Smooth muscle cell (in vitro differentiated cells): Measurements from ENCODE around the gene WEE1. TPM values are rescaled to one million over a fixed set of nuclear protein-coding genes. Genes with fewer than 3 reads are reported as not detected.
A peak's percentile ranks its signal among the peaks of the same experiment; 100 is the strongest.
"Not testable (repeated sequence)": the region's sequence is repeated elsewhere in the genome, so short reads cannot be mapped to it uniquely, and the experiment has no call there.

Source experiments
- DNase-seq: peaks from one replicate; lab custom pipeline; 2025; ENCODE audit not compliant: unreplicated experiment; lab: John Stamatoyannopoulos, UW
- H2AFZ ChIP-seq: fragments of 200-600 bp; sonication (generic); 2 replicates; pipeline ENCODE4 v1.6.0; 2016; ENCODE audit warnings: antibody characterized with exemption, low read depth, mild to moderate bottlenecking
- H3F3A ChIP-seq: fragments of 200-600 bp; sonication (generic); 2 replicates; pipeline ENCODE4 v1.6.0; 2017; ENCODE audit warnings: antibody characterized with exemption, low read depth
- H3K27ac ChIP-seq: fragments of 200-600 bp; sonication (generic); 2 replicates; pipeline ENCODE4 v1.5.1; 2016; ENCODE audit warnings: low read depth, mild to moderate bottlenecking
- H3K27me3 ChIP-seq: fragments of 200-600 bp; sonication (generic); 2 replicates; pipeline ENCODE4 v1.6.1; 2016; ENCODE audit warnings: low read depth, mild to moderate bottlenecking
- H3K36me3 ChIP-seq: fragments of 200-600 bp; sonication (generic); 2 replicates; pipeline ENCODE4 v1.5.1; 2016; ENCODE audit warnings: low read depth
- H3K4me1 ChIP-seq: fragments of 200-600 bp; sonication (generic); 2 replicates; pipeline ENCODE4 v1.5.1; 2016; ENCODE audit warnings: low read depth
- H3K4me2 ChIP-seq: fragments of 200-600 bp; sonication (generic); 2 replicates; pipeline ENCODE4 v1.6.0; 2016; ENCODE audit warnings: mild to moderate bottlenecking
- H3K4me3 ChIP-seq: fragments of 200-600 bp; sonication (generic); 2 replicates; pipeline ENCODE4 v1.5.1; 2016; ENCODE audit warnings: mild to moderate bottlenecking
- H3K79me2 ChIP-seq: fragments of 200-600 bp; sonication (generic); 2 replicates; pipeline ENCODE4 v1.6.0; 2016; ENCODE audit warnings: low read depth, mild to moderate bottlenecking
- H3K9ac ChIP-seq: fragments of 200-600 bp; sonication (generic); 2 replicates; pipeline ENCODE4 v1.6.0; 2016; ENCODE audit warnings: low read depth
- H3K9me3 ChIP-seq: fragments of 200-600 bp; sonication (generic); replicated peaks from 2 replicates; pipeline ENCODE4 v1.5.1; 2016; ENCODE audit warnings: low read depth
- H4K20me1 ChIP-seq: fragments of 200-600 bp; sonication (generic); 2 replicates; pipeline ENCODE4 v1.6.0; 2016; ENCODE audit warnings: low read depth
- CTCF ChIP-seq: fragments of 200-600 bp; sonication (generic); IDR thresholded peaks from 2 replicates; pipeline ENCODE4 v1.5.1; 2017; ENCODE audit warnings: borderline replicate concordance, mild to moderate bottlenecking, antibody characterized with exemption; ENCODE audit not compliant: insufficient read depth, poor library complexity, severe bottlenecking
- WGBS: methylation state at CpG from one replicate; pipeline ENCODE4 v1.1.7; 2016; ENCODE audit warnings: low lambda C conversion rate; 5-methylcytosine and 5-hydroxymethylcytosine counted together
- polyA plus RNA-seq: library from polyadenylated mRNA; unstranded; fragments of >200 nt; fragmentation: Nextera tagmentation; extraction: Ambion mirVana; gene quantifications from 2 replicates; pipeline ENCODE4 v1.2.1, GENCODE V29; 2016
- total RNA-seq: library from RNA; depleted of rRNA; stranded (reverse); fragments of >200 nt; gene quantifications from 2 replicates; pipeline ENCODE4 v1.2.3, GENCODE V29; 2014

The WEE1 gene
- total and polyA plus RNA-seq, 2 experiments from 2014 or later = 20.8 to 53.3 TPM

DNA sequence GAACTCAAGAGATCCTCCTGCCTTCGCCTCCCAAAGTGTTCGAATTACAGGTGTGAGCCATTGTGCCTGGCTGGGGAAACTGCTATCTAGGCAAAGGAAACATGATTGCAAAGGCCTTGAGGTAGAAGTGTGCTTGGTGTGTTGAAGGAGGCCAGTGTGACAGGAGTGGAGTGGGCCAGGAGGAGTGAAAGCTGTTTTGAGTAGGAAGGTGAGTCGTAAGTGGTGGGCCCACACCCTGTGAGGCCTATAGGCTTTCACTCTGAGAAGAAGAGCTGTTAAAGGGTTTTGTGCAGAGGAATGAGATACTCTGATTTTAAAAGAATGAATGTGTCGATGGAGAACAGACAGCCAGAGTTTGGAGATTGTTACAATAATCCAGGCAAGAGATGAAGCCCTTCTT, 43.4 kb downstream of the WEE1 start:
- no peak overlapping the region for H3K9ac ChIP-seq
- no peak overlapping the region for H3K4me2 ChIP-seq
- H3F3A ChIP-seq = peaks cover 7% of the 10 kb centered on the region
- no peaks in the 10 kb centered on the region for H3K36me3 ChIP-seq
- no peaks in the 10 kb centered on the region for H3K9me3 ChIP-seq
- peaks cover 10% of the 10 kb centered on the region for H3K4me1 ChIP-seq
- no peaks in the 10 kb centered on the region for H4K20me1 ChIP-seq
- H2AFZ ChIP-seq = no peak overlapping the region
- no peaks in the 10 kb centered on the region for H3K27me3 ChIP-seq
- TF ChIP-seq CTCF = no peak
- WGBS = 93% methylated on average over 4 of the region's 4 CpGs
- H3K27ac ChIP-seq = no peak overlapping the region
- no peak for DNase-seq
- H3K79me2 ChIP-seq = no peaks in the 10 kb centered on the region
- H3K4me3 ChIP-seq = no peak overlapping the region

- Histone ChIP-seq H3K9me3 (no peaks in the 10 kb centered on the region), H3K4me3 (no peak overlapping the region), H2AFZ (no peak overlapping the region), H3K36me3 (no peaks in the 10 kb centered on the region), H3K27me3 (no peaks in the 10 kb centered on the region), H3K4me1 (peaks cover 7% of the 10 kb centered on the region), H3K9ac (no peak overlapping the region), H3K4me2 (no peak overlapping the region), H3F3A (peaks cover 7% of the 10 kb centered on the region), H3K27ac (peak overlapping the region; percentile 53), H4K20me1 (no peaks in the 10 kb centered on the region), H3K79me2 (no peaks in the 10 kb centered on the region)
- WGBS = 70% methylated on average over 5 of the region's 5 CpGs
- no peak for DNase-seq
- no peak for TF ChIP-seq CTCF
These were observed 44.5 kb downstream of the WEE1 start for GRCh38 chr11:9617940-9618339.

GRCh38 chr11:9619004-9619403, 45.5 kb downstream of the WEE1 start:
- no peaks in the 10 kb centered on the region for H3K36me3 ChIP-seq
- H3F3A ChIP-seq = peaks cover 7% of the 10 kb centered on the region
- no peak overlapping the region for H3K9ac ChIP-seq
- H3K4me1 ChIP-seq = no peaks in the 10 kb centered on the region
- no peak overlapping the region for H3K4me2 ChIP-seq
- no peak overlapping the region for H2AFZ ChIP-seq
- no peaks in the 10 kb centered on the region for H3K27me3 ChIP-seq
- H3K4me3 ChIP-seq = no peak overlapping the region
- no peak for DNase-seq
- no peak overlapping the region for H3K27ac ChIP-seq
- 100% methylated on average over 1 of the region's 1 CpG for WGBS
- no peak for TF ChIP-seq CTCF
- H3K9me3 ChIP-seq = no peaks in the 10 kb centered on the region
- H4K20me1 ChIP-seq = no peaks in the 10 kb centered on the region
- H3K79me2 ChIP-seq = no peaks in the 10 kb centered on the region

GRCh38 chr11:9619971-9620370, 46.5 kb downstream of the WEE1 start:
- H3K4me3 ChIP-seq = no peak overlapping the region
- H4K20me1 ChIP-seq = no peaks in the 10 kb centered on the region
- no peaks in the 10 kb centered on the region for H3K9me3 ChIP-seq
- no peaks in the 10 kb centered on the region for H3K36me3 ChIP-seq
- no peaks in the 10 kb centered on the region for H3K79me2 ChIP-seq
- no peak overlapping the region for H2AFZ ChIP-seq
- no peak for TF ChIP-seq CTCF
- no peak overlapping the region for H3K27ac ChIP-seq
- no peak overlapping the region for H3K4me2 ChIP-seq
- no peaks in the 10 kb centered on the region for H3K27me3 ChIP-seq
- H3K4me1 ChIP-seq = no peaks in the 10 kb centered on the region
- no peak overlapping the region for H3K9ac ChIP-seq
- peaks cover 3% of the 10 kb centered on the region for H3F3A ChIP-seq
- DNase-seq = no peak

- not testable (repeated sequence) for H3K4me3 ChIP-seq, H3K79me2 ChIP-seq, DNase-seq, H4K20me1 ChIP-seq, H3K36me3 ChIP-seq, H3K9me3 ChIP-seq, H2AFZ ChIP-seq, H3K27ac ChIP-seq, H3K27me3 ChIP-seq, H3K9ac ChIP-seq, H3K4me2 ChIP-seq, H3F3A ChIP-seq
- 79% methylated on average over 7 of the region's 7 CpGs for WGBS
- H3K4me1 ChIP-seq = peaks cover 17% of the 10 kb centered on the region
These were observed 48.9 kb downstream of the WEE1 start for GRCh38 chr11:9622353-9622752.

DNA sequence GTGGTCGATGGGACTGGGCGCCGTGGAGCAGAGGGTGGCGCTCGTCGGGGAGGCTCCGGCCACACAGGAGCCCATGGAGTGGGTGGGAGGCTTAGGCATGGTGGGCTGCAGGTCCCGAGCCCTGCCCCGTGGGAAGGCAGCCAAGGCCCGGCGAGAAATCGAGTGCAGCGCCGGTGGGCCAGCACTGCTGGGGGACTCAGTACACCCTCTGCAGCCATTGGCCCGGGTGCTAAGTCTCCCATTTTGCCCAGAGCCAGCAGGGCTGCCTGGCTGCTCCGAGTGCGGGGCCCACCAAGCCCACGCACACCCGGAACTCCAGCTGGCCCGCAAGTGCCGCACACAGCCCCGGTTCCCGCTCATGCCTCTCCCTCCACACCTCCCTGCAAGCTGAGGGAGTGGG, 49.6 kb downstream of the WEE1 start:
- not testable (repeated sequence) for H2AFZ ChIP-seq, DNase-seq, H4K20me1 ChIP-seq, H3K4me2 ChIP-seq, H3K9ac ChIP-seq, H3K79me2 ChIP-seq, H3K27me3 ChIP-seq, H3K9me3 ChIP-seq, H3K4me3 ChIP-seq, H3K36me3 ChIP-seq, H3F3A ChIP-seq, H3K27ac ChIP-seq
- H3K4me1 ChIP-seq = peaks cover 24% of the 10 kb centered on the region
- 99% methylated on average over 20 of the region's 23 CpGs for WGBS
